22Rv1 (cell line): Measurements from ENCODE around the gene ARID3A.

Experiments
- ZFX ChIP-seq: fragments of 450-650 bp; IDR thresholded peaks from 2 replicates; pipeline ENCODE4 v1.6.1; 2017; ENCODE audit warnings: antibody characterized with exemption, borderline replicate concordance
- TF ChIP-seq, protein P1 (sequence below): fragments of 450-650 bp; IDR thresholded peaks from 2 replicates; pipeline ENCODE4 v1.5.1; 2017; ENCODE audit warnings: mild to moderate bottlenecking

DNA sequence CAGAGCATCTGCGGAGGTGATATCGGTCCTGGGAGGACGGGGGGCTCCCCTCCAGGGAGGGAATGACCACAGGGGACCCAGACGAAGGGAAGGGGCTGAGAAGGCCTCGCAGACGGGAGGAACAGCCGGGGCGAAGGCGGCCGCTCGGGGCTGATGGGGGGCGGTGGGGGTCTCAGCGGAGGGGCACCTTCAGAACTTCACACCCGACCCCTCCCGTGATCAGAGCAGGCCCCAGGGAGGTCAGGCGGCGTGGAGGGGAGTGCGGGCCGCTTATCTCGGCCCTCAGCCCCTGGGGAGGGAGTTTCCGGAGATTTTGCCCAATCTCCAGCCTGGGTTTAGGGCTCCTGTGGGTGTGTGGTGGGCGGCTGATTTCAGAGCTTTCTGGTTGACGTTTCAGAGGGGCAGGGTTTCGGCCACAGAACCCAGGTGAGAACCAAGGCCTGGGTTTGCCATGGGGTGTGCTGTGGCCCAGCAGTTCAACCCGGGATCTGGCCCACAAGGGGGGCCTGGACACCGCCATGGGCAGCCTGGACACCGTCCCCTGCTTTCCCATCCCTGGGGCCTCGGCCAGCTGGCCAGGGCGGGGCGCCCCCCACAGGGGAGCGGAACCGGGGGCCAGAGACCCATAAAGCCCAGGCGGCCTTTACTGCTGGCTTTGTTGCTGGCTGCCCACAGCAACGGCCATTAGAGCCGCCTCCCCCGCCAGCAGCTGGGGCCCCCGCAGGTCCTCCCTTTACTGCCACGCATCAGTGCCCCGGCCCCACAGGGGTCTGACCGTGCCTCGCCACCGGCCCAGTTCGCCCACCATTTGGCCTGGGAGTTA is 29.0 kb downstream of the ARID3A start:
- TF ChIP-seq, protein P1, sequence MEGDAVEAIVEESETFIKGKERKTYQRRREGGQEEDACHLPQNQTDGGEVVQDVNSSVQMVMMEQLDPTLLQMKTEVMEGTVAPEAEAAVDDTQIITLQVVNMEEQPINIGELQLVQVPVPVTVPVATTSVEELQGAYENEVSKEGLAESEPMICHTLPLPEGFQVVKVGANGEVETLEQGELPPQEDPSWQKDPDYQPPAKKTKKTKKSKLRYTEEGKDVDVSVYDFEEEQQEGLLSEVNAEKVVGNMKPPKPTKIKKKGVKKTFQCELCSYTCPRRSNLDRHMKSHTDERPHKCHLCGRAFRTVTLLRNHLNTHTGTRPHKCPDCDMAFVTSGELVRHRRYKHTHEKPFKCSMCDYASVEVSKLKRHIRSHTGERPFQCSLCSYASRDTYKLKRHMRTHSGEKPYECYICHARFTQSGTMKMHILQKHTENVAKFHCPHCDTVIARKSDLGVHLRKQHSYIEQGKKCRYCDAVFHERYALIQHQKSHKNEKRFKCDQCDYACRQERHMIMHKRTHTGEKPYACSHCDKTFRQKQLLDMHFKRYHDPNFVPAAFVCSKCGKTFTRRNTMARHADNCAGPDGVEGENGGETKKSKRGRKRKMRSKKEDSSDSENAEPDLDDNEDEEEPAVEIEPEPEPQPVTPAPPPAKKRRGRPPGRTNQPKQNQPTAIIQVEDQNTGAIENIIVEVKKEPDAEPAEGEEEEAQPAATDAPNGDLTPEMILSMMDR: no peak
- no peak for TF ChIP-seq ZFX
